Uterus (tissue), 4 donors: Measurements from ENCODE around the gene ST6GALNAC3. TPM values are rescaled to one million over a fixed set of nuclear protein-coding genes. Genes with fewer than 3 reads are reported as not detected.

ENCODE experiments used
- DNase-seq, 2 donors: peaks; one replicate each; pipeline ENCODE4 v3.0.0-alpha.2; 2019 to 2020
- H3K27ac ChIP-seq, 2 donors: fragments of 200-600 bp; sonication (generic); 1 replicate in 1 of 2; 2 replicates in 1 of 2; pipeline ENCODE4 v1.5.1; 2016 to 2018
- H3K27me3 ChIP-seq, 2 donors: fragments of 200-600 bp; sonication (generic); one replicate each; pipeline ENCODE4 v1.5.1; 2018 to 2019; ENCODE audit warnings: control low read depth in 1 of 2
- H3K36me3 ChIP-seq, 2 donors: fragments of 200-600 bp; sonication (generic); one replicate each; pipeline ENCODE4 v1.5.1; 2019; ENCODE audit warnings: control low read depth in 1 of 2
- H3K4me1 ChIP-seq, 2 donors: fragments of 200-600 bp; sonication (generic); one replicate each; pipeline ENCODE4 v1.5.1; 2018 to 2019; ENCODE audit warnings: control low read depth in 1 of 2
- H3K4me3 ChIP-seq, 2 donors: fragments of 200-600 bp; sonication (generic); 1 replicate in 1 of 2; 2 replicates in 1 of 2; pipeline ENCODE4 v1.5.1; 2018 to 2019; ENCODE audit warnings: mild to moderate bottlenecking in 1 of 2
- H3K9me3 ChIP-seq, 2 donors: fragments of 200-600 bp; sonication (generic); one replicate each; pipeline ENCODE4 v1.5.1; 2019; ENCODE audit warnings: control low read depth in 1 of 2
- CTCF ChIP-seq, 4 experiments: fragments of 200-600 bp in 2 of 4; fragments of 450-650 bp in 2 of 4; sonication (generic) in 2 of 4; IDR thresholded peaks; one replicate each; pipeline ENCODE4 v1.5.1; 2016 to 2019; ENCODE audit warnings: antibody characterized with exemption in 4 of 4, mild to moderate bottlenecking in 2 of 4, moderate library complexity in 1 of 4
- POLR2A ChIP-seq, 2 donors: fragments of 450-650 bp; IDR thresholded peaks; one replicate each; pipeline ENCODE4 v1.6.1; 2016; ENCODE audit warnings: antibody characterized with exemption in 2 of 2, mild to moderate bottlenecking in 1 of 2, moderate library complexity in 1 of 2
- intact Hi-C: fragments of 100-400 bp; cut with DNase I; formaldehyde crosslinking; loops from one replicate; pipeline ENCODE4 v1.15.1; 2023; ENCODE audit warnings: low total_unique reads
- total RNA-seq, 4 donors: library from RNA; depleted of rRNA in 3 of 4; stranded (reverse); fragments of >200 nt in 3 of 4; gene quantifications; one replicate each; pipeline versions ENCODE4 v1.1.0 to v1.2.4, GENCODE V29; 2014 to 2023
- donor health status: DM: yes; HTN: yes; CAD: no.

Gene ST6GALNAC3
- total RNA-seq, 4 donors from 2014 or later = 6.7 to 43.4 (median 21.1) TPM

GRCh38 chr1:76142771-76143540 is 68.4 kb downstream of the ST6GALNAC3 start:
- no peaks in the 10 kb centered on the region for H3K9me3 ChIP-seq
- DNase-seq = no peak
- H3K4me1 ChIP-seq = peaks cover 0 to 4% of the 10 kb centered on the region in 2 donors
- H3K27me3 ChIP-seq = no peaks in the 10 kb centered on the region
- H3K36me3 ChIP-seq = no peaks in the 10 kb centered on the region
- H3K4me3 ChIP-seq = no peak overlapping the region
- H3K27ac ChIP-seq = no peak overlapping the region
- TF ChIP-seq POLR2A (IDR thresholded peaks at IDR 0.05) (no peak), CTCF (IDR thresholded peaks at IDR 0.05) (no peak)
- intact Hi-C loops = no loop called here

GRCh38 chr1:76144247-76144646 is 69.7 kb downstream of the ST6GALNAC3 start:
- no peaks in the 10 kb centered on the region for H3K9me3 ChIP-seq
- H3K27me3 ChIP-seq = no peaks in the 10 kb centered on the region
- DNase-seq = no peak
- intact Hi-C loops = no loop called here
- H3K27ac ChIP-seq = no peak overlapping the region
- peaks cover 0 to 4% of the 10 kb centered on the region in 2 donors for H3K4me1 ChIP-seq
- no peaks in the 10 kb centered on the region for H3K36me3 ChIP-seq
- TF ChIP-seq POLR2A (IDR thresholded peaks at IDR 0.05) (no peak), CTCF (IDR thresholded peaks at IDR 0.05) (no peak)
- H3K4me3 ChIP-seq = no peak overlapping the region

GRCh38 chr1:76145332-76145731 is 70.8 kb downstream of the ST6GALNAC3 start:
- DNase-seq = no peak
- TF ChIP-seq POLR2A (IDR thresholded peaks at IDR 0.05) (no peak), CTCF (IDR thresholded peaks at IDR 0.05) (no peak)
- no peaks in the 10 kb centered on the region for H3K27me3 ChIP-seq
- intact Hi-C loops = no loop called here
- H3K27ac ChIP-seq = no peak overlapping the region
- H3K4me1 ChIP-seq = peaks cover 0 to 4% of the 10 kb centered on the region in 2 donors
- no peak overlapping the region for H3K4me3 ChIP-seq
- H3K36me3 ChIP-seq = no peaks in the 10 kb centered on the region
- H3K9me3 ChIP-seq = no peaks in the 10 kb centered on the region

- Histone ChIP-seq H3K36me3 (no peaks in the 10 kb centered on the region), H3K27ac (no peak overlapping the region), H3K4me1 (peaks cover 0 to 4% of the 10 kb centered on the region in 2 donors), H3K27me3 (no peaks in the 10 kb centered on the region), H3K4me3 (no peak overlapping the region), H3K9me3 (no peaks in the 10 kb centered on the region)
- DNase-seq = no peak
- intact Hi-C loops = no loop called here
- no peak for TF ChIP-seq POLR2A (IDR thresholded peaks at IDR 0.05)
- no peak for TF ChIP-seq CTCF (IDR thresholded peaks at IDR 0.05)
Observed at GRCh38 chr1:76146184-76146583, 71.6 kb downstream of the ST6GALNAC3 start.

GRCh38 chr1:76147917-76148316 is 73.4 kb downstream of the ST6GALNAC3 start:
- peaks cover 0 to 4% of the 10 kb centered on the region in 2 donors for H3K4me1 ChIP-seq
- H3K27me3 ChIP-seq = no peaks in the 10 kb centered on the region
- no peak overlapping the region for H3K4me3 ChIP-seq
- no peak overlapping the region for H3K27ac ChIP-seq
- TF ChIP-seq CTCF (IDR thresholded peaks at IDR 0.05) = no peak
- no peak for TF ChIP-seq POLR2A (IDR thresholded peaks at IDR 0.05)
- no peaks in the 10 kb centered on the region for H3K9me3 ChIP-seq
- intact Hi-C loops = no loop called here
- no peak for DNase-seq
- no peaks in the 10 kb centered on the region for H3K36me3 ChIP-seq
